Tibial nerve (tissue), 4 donors: ENCODE measurements around the gene FAM187B. TPM values are rescaled to one million over a fixed set of nuclear protein-coding genes. Genes with fewer than 3 reads are reported as not detected.

Experiments used
- DNase-seq, 2 donors: peaks; one replicate each; pipeline ENCODE4 v3.0.0-alpha.2; 2019; ENCODE audit warnings: low spot score in 2 of 2
- H3K27ac ChIP-seq, 4 donors: fragments of 200-600 bp; sonication (generic) in 3 of 4; one replicate each; pipeline ENCODE4 v1.5.1; 2017 to 2019; ENCODE audit warnings: mild to moderate bottlenecking in 1 of 4
- H3K27me3 ChIP-seq, 2 donors: fragments of 200-600 bp; sonication (generic) in 1 of 2; one replicate each; pipeline versions ENCODE4 v1.5.1 to v1.6.0; 2017 to 2019
- H3K36me3 ChIP-seq, 3 donors: fragments of 200-600 bp; sonication (generic); one replicate each; pipeline ENCODE4 v1.5.1; 2018 to 2019
- H3K4me1 ChIP-seq, 4 donors: fragments of 200-600 bp; sonication (generic) in 3 of 4; one replicate each; pipeline ENCODE4 v1.5.1; 2017 to 2019
- H3K4me3 ChIP-seq, 4 donors: fragments of 200-600 bp; sonication (generic) in 3 of 4; one replicate each; pipeline ENCODE4 v1.5.1; 2017 to 2019; ENCODE audit warnings: mild to moderate bottlenecking in 1 of 4, moderate library complexity in 1 of 4
- H3K9me3 ChIP-seq, 4 donors: fragments of 200-600 bp; sonication (generic) in 3 of 4; one replicate each; pipeline ENCODE4 v1.5.1; 2017 to 2019
- CTCF ChIP-seq, 5 experiments: fragments of 200-600 bp in 3 of 5; fragments of 450-650 bp in 2 of 5; sonication (generic) in 3 of 5; IDR thresholded peaks; one replicate each; pipeline ENCODE4 v1.5.1; 2016 to 2019; ENCODE audit warnings: antibody characterized with exemption in 5 of 5, mild to moderate bottlenecking in 3 of 5, moderate library complexity in 2 of 5
- EP300 ChIP-seq, 2 donors: sonication (generic); formaldehyde crosslinking; IDR thresholded peaks; one replicate each; pipeline ENCODE4 v1.6.1; 2017; ENCODE audit warnings: antibody characterized with exemption in 2 of 2, mild to moderate bottlenecking in 1 of 2
- POLR2A ChIP-seq, 2 donors: fragments of 450-650 bp; IDR thresholded peaks; one replicate each; pipeline ENCODE4 v1.6.1; 2017; ENCODE audit warnings: antibody characterized with exemption in 2 of 2, mild to moderate bottlenecking in 2 of 2, moderate library complexity in 2 of 2
- WGBS, 2 donors: methylation state at CpG; one replicate each; pipeline ENCODE4 v1.1.5; 2018; 5-methylcytosine and 5-hydroxymethylcytosine counted together
- total RNA-seq, 4 donors: library from RNA; depleted of rRNA; stranded (reverse); fragments of >200 nt; gene quantifications; one replicate each; pipeline ENCODE4 v1.1.0, GENCODE V29; 2016

The FAM187B gene
- total RNA-seq, 4 donors from 2014 or later: not detected

DNA sequence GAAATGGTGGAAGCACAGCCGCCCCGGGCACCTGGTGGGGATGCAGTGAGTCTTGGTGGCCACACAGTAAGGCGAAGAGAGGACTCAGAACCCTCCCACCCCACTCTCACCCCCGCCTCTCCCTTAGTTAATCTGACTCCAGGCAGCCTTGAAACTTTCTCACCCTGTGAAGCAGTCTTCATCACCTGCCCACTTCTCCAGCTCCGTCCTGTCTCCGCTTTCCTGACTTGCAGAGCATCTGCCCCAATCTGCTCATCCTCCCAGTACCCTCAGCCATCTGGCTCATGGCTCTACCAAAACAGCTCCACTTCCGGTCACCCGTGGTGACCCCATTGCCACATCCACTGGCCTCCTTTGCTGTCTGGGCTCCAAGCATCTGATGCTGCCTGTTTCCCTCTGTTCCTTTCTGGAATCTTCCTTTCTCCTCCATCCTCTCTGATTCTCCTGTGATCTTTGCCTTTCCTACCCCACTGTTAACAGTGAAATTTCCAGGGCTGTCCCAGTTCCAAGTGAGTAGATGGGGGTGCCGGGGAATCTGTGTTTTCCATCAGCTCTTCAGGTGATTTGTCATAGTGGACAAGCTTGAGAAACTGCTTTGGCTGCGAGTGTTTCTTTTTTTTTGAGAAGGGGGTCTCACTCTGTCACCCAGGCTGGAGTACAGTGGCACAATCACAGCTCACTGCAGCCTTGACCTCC, 44.6 kb upstream of the FAM187B start:
- DNase-seq: peak in 1 of 2 donors; percentile 33
- Histone ChIP-seq H3K27me3 (no peaks in the 10 kb centered on the region), H3K4me1 (peaks cover 0 to 61% (median 6%) of the 10 kb centered on the region in 4 donors), H3K4me3 (no peak overlapping the region), H3K9me3 (no peaks in the 10 kb centered on the region), H3K36me3 (peaks cover 0 to 81% (median 13%) of the 10 kb centered on the region in 3 donors), H3K27ac (peak overlapping the region in 1 of 4 donors; percentile 54)
- TF ChIP-seq POLR2A (IDR thresholded peaks at IDR 0.05): no peak
- TF ChIP-seq EP300 (IDR thresholded peaks at IDR 0.05): peak in 1 of 2 donors; percentile 40
- no peak for TF ChIP-seq CTCF (IDR thresholded peaks at IDR 0.05)
- WGBS, 2 donors: 76% methylated on average over 10 of the region's 10 CpGs

- Histone ChIP-seq H3K4me3 (no peak overlapping the region), H3K36me3 (peaks cover 0 to 72% (median 9%) of the 10 kb centered on the region in 3 donors), H3K27me3 (no peaks in the 10 kb centered on the region), H3K4me1 (peaks cover 0 to 60% (median 6%) of the 10 kb centered on the region in 4 donors), H3K9me3 (no peaks in the 10 kb centered on the region), H3K27ac (peak overlapping the region in 1 of 4 donors; percentile 54)
- 83 to 85% methylated on average over 16 of the region's 16 CpGs for WGBS, 2 donors
- no peak for DNase-seq
- no peak for TF ChIP-seq EP300 (IDR thresholded peaks at IDR 0.05)
- no peak for TF ChIP-seq POLR2A (IDR thresholded peaks at IDR 0.05)
- no peak for TF ChIP-seq CTCF (IDR thresholded peaks at IDR 0.05)
Measured at GRCh38 chr19:35272122-35272719, 43.7 kb upstream of the FAM187B start.

DNA sequence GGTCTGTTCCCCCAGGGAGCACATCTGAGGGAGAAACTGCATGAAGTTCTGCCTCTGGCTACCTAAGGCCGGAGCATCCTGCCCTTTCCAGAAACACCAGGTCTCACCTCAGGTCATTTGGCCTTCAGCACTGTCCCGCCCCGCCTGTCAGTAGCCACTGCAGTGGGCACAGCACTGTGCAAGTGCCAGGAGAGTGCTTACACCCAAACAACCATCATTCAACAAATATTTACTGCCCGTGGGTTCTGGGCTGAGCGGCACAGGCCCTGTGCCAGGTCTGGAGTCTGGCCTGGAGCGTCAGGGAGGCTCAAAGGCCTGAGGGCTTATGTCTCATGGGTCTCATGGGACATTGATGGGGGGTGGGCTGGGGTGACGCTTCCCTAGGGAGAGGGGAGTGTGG, 43.0 kb upstream of the FAM187B start:
- H3K36me3 ChIP-seq: peaks cover 0 to 66% (median 6%) of the 10 kb centered on the region in 3 donors
- no peak for TF ChIP-seq CTCF (IDR thresholded peaks at IDR 0.05)
- no peak for TF ChIP-seq EP300 (IDR thresholded peaks at IDR 0.05)
- no peak for TF ChIP-seq POLR2A (IDR thresholded peaks at IDR 0.05)
- 68 to 72% methylated on average over 7 of the region's 7 CpGs for WGBS, 2 donors

DNA sequence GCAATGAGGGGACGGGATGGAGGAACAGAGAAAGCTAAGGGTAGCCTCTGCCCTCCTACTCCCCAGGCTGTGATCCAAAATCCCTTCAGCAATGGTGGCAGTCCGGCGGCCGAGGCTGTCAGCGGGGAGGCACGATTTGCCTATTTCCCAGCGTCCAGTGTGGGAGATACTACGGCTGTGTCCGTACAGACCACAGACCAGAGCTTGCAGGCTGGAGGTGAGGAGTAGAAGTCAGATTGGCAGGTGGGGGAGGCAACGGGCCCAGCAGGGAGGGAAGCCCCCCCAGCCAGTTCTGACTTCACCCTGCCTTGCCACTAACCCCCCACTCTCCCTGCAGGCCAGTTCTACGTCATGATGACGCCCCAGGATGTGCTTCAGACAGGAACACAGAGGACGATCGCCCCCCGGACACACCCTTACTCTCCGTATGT, 41.9 kb upstream of the FAM187B start:
- H3K27me3 ChIP-seq: no peaks in the 10 kb centered on the region
- DNase-seq: no peak
- peak overlapping the region in 1 of 4 donors; percentile 96 for H3K27ac ChIP-seq
- H3K9me3 ChIP-seq: no peaks in the 10 kb centered on the region
- peaks cover 0 to 72% (median 9%) of the 10 kb centered on the region in 4 donors for H3K4me1 ChIP-seq
- no peak overlapping the region for H3K4me3 ChIP-seq
- peaks cover 0 to 54% (median 6%) of the 10 kb centered on the region in 3 donors for H3K36me3 ChIP-seq
- TF ChIP-seq POLR2A (IDR thresholded peaks at IDR 0.05) (no peak), EP300 (IDR thresholded peaks at IDR 0.05) (no peak), CTCF (IDR thresholded peaks at IDR 0.05) (no peak)
- WGBS, 2 donors: 83 to 87% methylated on average over 16 of the region's 16 CpGs

More for the DNA sequence above, 43.0 kb upstream of the FAM187B start:
- Histone ChIP-seq H3K4me3 (no peak overlapping the region), H3K27ac (no peak overlapping the region), H3K9me3 (no peaks in the 10 kb centered on the region), H3K27me3 (no peaks in the 10 kb centered on the region), H3K4me1 (peaks cover 0 to 63% (median 7%) of the 10 kb centered on the region in 4 donors)
- no peak for DNase-seq
